IMR-90 (cell line): ENCODE data around the gene CTNND2. TPM values are rescaled to one million over a fixed set of nuclear protein-coding genes. Genes with fewer than 3 reads are reported as not detected.

Experiments used
- ATAC-seq: fragments of 200-7000 bp; cut with Tn5 transposase; 2 replicates; pipeline ENCODE4 v1.9.1; 2020; ENCODE audit warnings: low read depth, mild to moderate bottlenecking, moderate library complexity
- BruUV-seq: library from RNA; stranded (reverse); fragments of 400-500 nt; replicated peaks from 2 replicates; lab custom pipeline; 2021; lab: Mats Ljungman, UMichigan
- CTCF ChIA-PET: fragments of 300-600 bp; formaldehyde crosslinking; extraction: SDS; loops from one replicate; lab custom pipeline; 2021; ENCODE audit warnings: antibody characterized with exemption; lab: Yijun Ruan, JAX
- POLR2A ChIA-PET: fragments of 300-600 bp; sonication (Branson Sonifier 250); formaldehyde crosslinking; loops from one replicate; lab custom pipeline; 2022; ENCODE audit warnings: antibody characterized with exemption; ENCODE audit not compliant: unreplicated experiment; lab: Charles Lee
- DNase-seq: peaks from one replicate; pipeline ENCODE4 v3.0.0; 2013
- H2AFZ ChIP-seq: replicated peaks from 2 replicates; pipeline ENCODE3; 2013; ENCODE audit warnings: low read length, mild to moderate bottlenecking; ENCODE audit not compliant: poor library complexity
- H2AK5ac ChIP-seq: 2 replicates; pipeline ENCODE4 v1.6.1; 2013; ENCODE audit warnings: low read depth, low read length, inconsistent platforms
- H2AK9ac ChIP-seq: replicated peaks from 2 replicates; pipeline ENCODE3; 2013; ENCODE audit warnings: mild to moderate bottlenecking, low read depth, low read length, moderate library complexity; ENCODE audit not compliant: poor library complexity
- H2BK120ac ChIP-seq: 2 replicates; pipeline ENCODE4 v1.6.1; 2013; ENCODE audit warnings: low read depth, low read length, inconsistent platforms
- H2BK15ac ChIP-seq: 3 replicates; pipeline ENCODE4 v1.6.1; 2013; ENCODE audit warnings: low read depth, low read length, inconsistent platforms
- H2BK20ac ChIP-seq: 2 replicates; pipeline ENCODE4 v1.6.1; 2013; ENCODE audit warnings: low read depth, mild to moderate bottlenecking, inconsistent platforms, low read length, moderate library complexity
- H2BK5ac ChIP-seq: 2 replicates; pipeline ENCODE4 v1.6.1; 2013; ENCODE audit warnings: mild to moderate bottlenecking, low read depth, low read length, inconsistent platforms; ENCODE audit not compliant: poor library complexity, severe bottlenecking
- H3K14ac ChIP-seq: replicated peaks from 2 replicates; pipeline ENCODE4 v1.6.1; 2013; ENCODE audit warnings: low read depth, low read length, inconsistent platforms
- H3K18ac ChIP-seq: 2 replicates; pipeline ENCODE4 v1.6.1; 2013; ENCODE audit warnings: low read depth, low read length, control low read depth
- H3K23ac ChIP-seq: 2 replicates; pipeline ENCODE4 v1.6.1; 2013; ENCODE audit warnings: low read depth, low read length, inconsistent platforms
- H3K27ac ChIP-seq: 2 replicates; pipeline ENCODE4 v1.5.1; 2013; ENCODE audit warnings: mild to moderate bottlenecking, control low read depth, low read length; ENCODE audit not compliant: insufficient read depth
- H3K27me3 ChIP-seq: 2 replicates; pipeline ENCODE4 v1.6.1; 2013; ENCODE audit warnings: low read length; ENCODE audit not compliant: control insufficient read depth, insufficient read depth
- H3K36me3 ChIP-seq: 2 replicates; pipeline ENCODE4 v1.6.1; 2013; ENCODE audit warnings: low read length, mixed read lengths; ENCODE audit not compliant: control insufficient read depth, insufficient read depth
- H3K4ac ChIP-seq: 2 replicates; pipeline ENCODE4 v1.6.1; 2013; ENCODE audit warnings: low read depth, low read length, inconsistent platforms
- H3K4me1 ChIP-seq: 2 replicates; pipeline ENCODE4 v1.6.1; 2013; ENCODE audit warnings: low read length, mixed read lengths; ENCODE audit not compliant: control insufficient read depth, insufficient read depth
- H3K4me2 ChIP-seq: 2 replicates; pipeline ENCODE4 v1.6.1; 2013; ENCODE audit warnings: low read depth, mild to moderate bottlenecking, control low read depth, low read length, moderate library complexity
- H3K4me3 ChIP-seq: 2 replicates; pipeline ENCODE4 v1.5.1; 2013; ENCODE audit warnings: low read depth, mild to moderate bottlenecking, control low read depth, low read length, moderate library complexity; ENCODE audit not compliant: insufficient read depth
- H3K56ac ChIP-seq: 2 replicates; pipeline ENCODE4 v1.6.1; 2013; ENCODE audit warnings: low read length, inconsistent platforms; ENCODE audit not compliant: insufficient read depth; ENCODE audit errors: extremely low read depth
- H3K79me1 ChIP-seq, 2 experiments: 2 replicates each; pipeline ENCODE4 v1.6.1; 2013; ENCODE audit warnings: low read length in 2 of 2, inconsistent platforms in 1 of 2, low read depth in 1 of 2
- H3K9ac ChIP-seq: 2 replicates; pipeline ENCODE4 v1.6.1; 2013; ENCODE audit warnings: low read depth, low read length, control low read depth
- H3K9me1 ChIP-seq: 2 replicates; pipeline ENCODE4 v1.6.1; 2013; ENCODE audit warnings: low read length, inconsistent platforms; ENCODE audit not compliant: insufficient read depth
- H3K9me3 ChIP-seq: 2 replicates; pipeline ENCODE4 v1.6.1; 2013; ENCODE audit warnings: low read length; ENCODE audit not compliant: control insufficient read depth, insufficient read depth
- H4K20me1 ChIP-seq: 2 replicates; pipeline ENCODE4 v1.6.1; 2013; ENCODE audit warnings: low read length, inconsistent platforms; ENCODE audit not compliant: insufficient read depth
- H4K5ac ChIP-seq: 2 replicates; pipeline ENCODE4 v1.6.1; 2013; ENCODE audit warnings: mild to moderate bottlenecking, low read depth, low read length, control low read depth
- H4K8ac ChIP-seq, 2 experiments: 2 replicates each; pipeline ENCODE4 v1.6.1; 2013; ENCODE audit warnings: low read depth in 2 of 2, low read length in 2 of 2, control low read depth in 1 of 2, inconsistent platforms in 1 of 2
- H4K91ac ChIP-seq: 2 replicates; pipeline ENCODE4 v1.6.1; 2013; ENCODE audit warnings: low read depth, low read length, inconsistent platforms; ENCODE audit not compliant: insufficient read depth
- BHLHE40 ChIP-seq: fragments of 150-350 bp; IDR thresholded peaks from 2 replicates; pipeline ENCODE4 v1.6.1; 2016; ENCODE audit warnings: mild to moderate bottlenecking, low read depth, low read length
- CEBPB ChIP-seq: IDR thresholded peaks from 2 replicates; pipeline ENCODE4 v1.6.1; 2012; ENCODE audit warnings: low read depth, low read length, improper control_type of control experiment
- CHD1 ChIP-seq: IDR thresholded peaks from 2 replicates; pipeline ENCODE4 v1.6.1; 2012; ENCODE audit warnings: low read depth, low read length, improper control_type of control experiment
- CTCF ChIP-seq: conservative IDR thresholded peaks from 2 replicates; pipeline ENCODE4 v1.5.1; 2012; ENCODE audit warnings: mild to moderate bottlenecking, low read depth, low read length, improper control_type of control experiment
- FOS ChIP-seq: fragments of 150-350 bp; IDR thresholded peaks from 2 replicates; pipeline ENCODE4 v1.6.1; 2016; ENCODE audit warnings: low read depth, low read length
- MAZ ChIP-seq: IDR thresholded peaks from 2 replicates; pipeline ENCODE4 v1.6.1; 2012; ENCODE audit warnings: low read depth, mild to moderate bottlenecking, low read length, improper control_type of control experiment, moderate library complexity, borderline replicate concordance
- NFE2L2 ChIP-seq: fragments of 150-350 bp; IDR thresholded peaks from 2 replicates; pipeline ENCODE4 v1.6.1; 2016; ENCODE audit warnings: low read depth, mild to moderate bottlenecking, low read length
- POLR2A ChIP-seq: IDR thresholded peaks from 2 replicates; pipeline ENCODE4 v1.6.1; 2012; ENCODE audit warnings: mild to moderate bottlenecking, low read depth, low read length
- RAD21 ChIP-seq: IDR thresholded peaks from 2 replicates; pipeline ENCODE4 v1.6.1; 2012; ENCODE audit warnings: low read length, improper control_type of control experiment
- RCOR1 ChIP-seq: IDR thresholded peaks from 2 replicates; pipeline ENCODE4 v1.6.1; 2012; ENCODE audit warnings: mild to moderate bottlenecking, low read length, improper control_type of control experiment; ENCODE audit not compliant: insufficient replicate concordance
- RFX5 ChIP-seq: IDR thresholded peaks from 2 replicates; pipeline ENCODE4 v1.8.0; 2012; ENCODE audit warnings: low read depth, mild to moderate bottlenecking, low read length, moderate library complexity
- SMC3 ChIP-seq: fragments of 150-350 bp; IDR thresholded peaks from 2 replicates; pipeline ENCODE4 v1.6.1; 2016; ENCODE audit warnings: low read depth, mild to moderate bottlenecking, antibody characterized with exemption, low read length, moderate library complexity
- WGBS, 2 experiments: methylation state at CpG; one replicate each; pipeline versions ENCODE4 v1.1.5 to v1.1.7; 2013; ENCODE audit warnings: missing lambda C conversion rate in 2 of 2; ENCODE audit not compliant: insufficient read length in 1 of 2; ENCODE audit errors: extremely low coverage in 2 of 2; 5-methylcytosine and 5-hydroxymethylcytosine counted together
- dilution Hi-C: fragments of 300-500 bp; cut with HindIII; formaldehyde crosslinking; loops from one replicate; pipeline ENCODE4 v1.14.3; 2018; ENCODE audit warnings: low sequenced_read_pairs; ENCODE audit not compliant: unreplicated experiment
- in situ Hi-C: fragments of 300-500 bp; cut with MboI; formaldehyde crosslinking; loops from 3 replicates; pipeline ENCODE4 v1.14.3; 2019; ENCODE audit warnings: low sequenced_read_pairs, inconsistent platforms, mixed read lengths
- intact Hi-C: fragments of 100-400 bp; cut with micrococcal nuclease; formaldehyde crosslinking; loops from 2 replicates; pipeline ENCODE4 v1.10.0; 2022
- polyA plus RNA-seq, 3 experiments: library from polyadenylated mRNA; depleted of rRNA; stranded (reverse); fragments of >200 nt; gene quantifications; 2 replicates each; pipeline ENCODE4 v1.2.3, GENCODE V29; 2012; ENCODE audit warnings: low replicate concordance in 1 of 3
- total RNA-seq: library from RNA; depleted of rRNA; stranded (reverse); fragments of >200 nt; gene quantifications from 2 replicates; pipeline ENCODE4 v1.2.3, GENCODE V29; 2012
- TF ChIP-seq, protein P1 (sequence below): fragments of 150-350 bp; IDR thresholded peaks from 2 replicates; pipeline ENCODE4 v1.6.1; 2017; ENCODE audit warnings: mild to moderate bottlenecking, antibody characterized with exemption, low read length, low read depth
- TF ChIP-seq, protein P2 (sequence below): fragments of 150-350 bp; IDR thresholded peaks from 2 replicates; pipeline ENCODE4 v1.6.1; 2016; ENCODE audit warnings: low read depth, mild to moderate bottlenecking, low read length, moderate library complexity, borderline replicate concordance

CTNND2 gene
- total and polyA plus RNA-seq, 2 of the 4 experiments (the other 2 are of a cell fraction), result not detected

DNA sequence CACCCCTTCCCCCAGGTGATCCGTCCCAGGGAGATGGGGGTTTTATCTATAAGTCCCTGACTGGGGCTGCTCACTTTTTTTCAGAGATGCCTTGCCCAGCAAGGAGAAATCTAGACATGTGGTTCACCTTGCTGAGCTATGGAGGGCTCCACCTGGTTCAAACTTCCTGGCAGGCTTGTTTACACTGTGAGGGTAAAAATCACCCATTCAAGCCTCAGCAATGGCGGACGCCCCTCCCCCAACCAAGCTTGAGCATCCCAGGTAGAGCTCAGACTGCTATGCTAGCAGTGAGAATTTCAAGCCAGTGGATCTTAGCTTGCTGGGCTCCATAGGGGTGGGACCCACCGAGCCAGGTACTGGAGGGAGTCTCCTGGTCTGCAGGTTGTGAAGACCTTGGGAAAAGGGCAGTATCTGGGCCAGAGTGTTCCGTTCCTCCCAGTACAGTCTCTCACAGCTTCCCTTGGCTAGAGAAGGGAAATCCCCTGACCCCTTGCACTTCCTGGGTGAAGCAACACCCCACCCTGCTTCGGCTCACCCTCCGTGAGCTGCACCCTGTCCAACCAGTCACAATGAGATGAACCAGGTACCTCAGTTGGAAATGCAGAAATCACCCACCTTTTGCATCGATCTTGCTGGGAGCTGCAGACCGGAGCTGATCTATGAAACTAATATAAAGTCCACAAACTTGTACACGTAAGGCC lies 231.7 kb downstream of the CTNND2 start:
- Histone ChIP-seq H3K4me1 (no peaks in the 10 kb centered on the region), H3K27me3 (no peaks in the 10 kb centered on the region), H2BK120ac (no peak overlapping the region), H3K56ac (no peak overlapping the region), H3K18ac (no peak overlapping the region), H3K9me1 (no peaks in the 10 kb centered on the region), H3K14ac (no peak overlapping the region), H2BK20ac (no peak overlapping the region), H2AK9ac (no peak overlapping the region), H2AFZ (no peak overlapping the region), H2BK15ac (no peak overlapping the region), H4K91ac (no peak overlapping the region), H3K9ac (no peak overlapping the region), H3K79me1 (no peaks in the 10 kb centered on the region), H3K9me3 (peaks cover 8% of the 10 kb centered on the region), H3K27ac (no peak overlapping the region), H4K8ac (no peak overlapping the region), H4K5ac (no peak overlapping the region), H3K36me3 (no peaks in the 10 kb centered on the region), H3K23ac (no peak overlapping the region), H2BK5ac (no peak overlapping the region), H3K4ac (no peak overlapping the region), H3K4me2 (no peak overlapping the region), H4K20me1 (no peaks in the 10 kb centered on the region), H2AK5ac (no peak overlapping the region), H3K4me3 (no peak overlapping the region)
- ChIA-PET CTCF (no interaction called here), POLR2A (no interaction called here)
- TF ChIP-seq, protein P1, sequence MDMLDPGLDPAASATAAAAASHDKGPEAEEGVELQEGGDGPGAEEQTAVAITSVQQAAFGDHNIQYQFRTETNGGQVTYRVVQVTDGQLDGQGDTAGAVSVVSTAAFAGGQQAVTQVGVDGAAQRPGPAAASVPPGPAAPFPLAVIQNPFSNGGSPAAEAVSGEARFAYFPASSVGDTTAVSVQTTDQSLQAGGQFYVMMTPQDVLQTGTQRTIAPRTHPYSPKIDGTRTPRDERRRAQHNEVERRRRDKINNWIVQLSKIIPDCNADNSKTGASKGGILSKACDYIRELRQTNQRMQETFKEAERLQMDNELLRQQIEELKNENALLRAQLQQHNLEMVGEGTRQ, result no peak
- no peak for TF ChIP-seq POLR2A
- no peak for TF ChIP-seq RFX5
- no peak for TF ChIP-seq RAD21
- TF ChIP-seq MAZ, result no peak
- no peak for TF ChIP-seq RCOR1
- TF ChIP-seq CEBPB, result no peak
- no peak for TF ChIP-seq CHD1
- TF ChIP-seq FOS, result no peak
- no peak for TF ChIP-seq CTCF
- TF ChIP-seq BHLHE40, result no peak
- TF ChIP-seq, protein P2, sequence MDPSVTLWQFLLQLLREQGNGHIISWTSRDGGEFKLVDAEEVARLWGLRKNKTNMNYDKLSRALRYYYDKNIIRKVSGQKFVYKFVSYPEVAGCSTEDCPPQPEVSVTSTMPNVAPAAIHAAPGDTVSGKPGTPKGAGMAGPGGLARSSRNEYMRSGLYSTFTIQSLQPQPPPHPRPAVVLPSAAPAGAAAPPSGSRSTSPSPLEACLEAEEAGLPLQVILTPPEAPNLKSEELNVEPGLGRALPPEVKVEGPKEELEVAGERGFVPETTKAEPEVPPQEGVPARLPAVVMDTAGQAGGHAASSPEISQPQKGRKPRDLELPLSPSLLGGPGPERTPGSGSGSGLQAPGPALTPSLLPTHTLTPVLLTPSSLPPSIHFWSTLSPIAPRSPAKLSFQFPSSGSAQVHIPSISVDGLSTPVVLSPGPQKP, result no peak
- no peak for TF ChIP-seq SMC3
- no peak for TF ChIP-seq NFE2L2
- no peak for ATAC-seq
- intact Hi-C loops (no loop called here), dilution Hi-C loops (no loop called here), in situ Hi-C loops (no loop called here)
- no TSS peak for BruUV-seq
- no peak for DNase-seq
- 94% methylated on average over 3 of the region's 10 CpGs; no CpG with 5 or more reads in 1 of the 2 experiments for WGBS, 2 experiments
